ENCODE results near the gene SSC4D. TPM values are rescaled to one million over a fixed set of nuclear protein-coding genes. Genes with fewer than 3 reads are reported as not detected.
A peak's percentile ranks its signal among the peaks of the same experiment; 100 is the strongest.

Gene SSC4D
- total and polyA plus RNA-seq, 9 of the 15 experiments (the other 6 are each of a cell fraction or from before 2014, with no cell fraction given): 0.06 to 1.1 (median 0.85) TPM; not detected in 1

- TF ChIP-seq MBD1 (CRISPR knock-in tag; IDR thresholded peaks at IDR 0.05) (no peak), ZBTB8A (IDR thresholded peaks at IDR 0.05; ENCODE audit: partially characterized antibody) (no peak), E2F5 (CRISPR knock-in tag; IDR thresholded peaks at IDR 0.05) (no peak), ZBTB26 (CRISPR knock-in tag; IDR thresholded peaks at IDR 0.05) (no peak), MCM5 (IDR thresholded peaks at IDR 0.05; ENCODE audit: low read depth) (no peak), HDGF (IDR thresholded peaks at IDR 0.05) (peak; percentile 96), ZNF507 (tag; conservative IDR thresholded peaks at IDR 0.05) (no peak), AFF1 (IDR thresholded peaks at IDR 0.05; ENCODE audit: low read depth in 1 of 2, partially characterized antibody in 2 of 2) (no peak), ZNF785 (CRISPR knock-in tag; IDR thresholded peaks at IDR 0.05) (no peak), ZBTB33 (CRISPR knock-in tag; IDR thresholded peaks at IDR 0.05) (peak; percentile 66; the same call in 1 of the 2 replicates)
Measured at GRCh38 chr7:76397409-76398183, 11.9 kb downstream of the SSC4D start (continued).

All from K562 (cell line).